Stomach (tissue), 9 donors: ENCODE data around the gene SPACA4. TPM values are rescaled to one million over a fixed set of nuclear protein-coding genes. Genes with fewer than 3 reads are reported as not detected.

Source experiments
- DNase-seq, 2 donors: peaks; one replicate each; pipeline versions ENCODE4 v3.0.0 to v3.0.0-alpha.2; 2013 to 2019
- H3K27ac ChIP-seq, 5 donors: fragments of 200-600 bp in 4 of 5; sonication (generic) in 4 of 5; one replicate each; pipeline ENCODE4 v1.5.1; 2013 to 2019; ENCODE audit warnings: mild to moderate bottlenecking in 1 of 5, moderate library complexity in 1 of 5
- H3K27me3 ChIP-seq, 3 donors: fragments of 200-600 bp; sonication (generic); one replicate each; pipeline ENCODE4 v1.5.1; 2017 to 2019; ENCODE audit warnings: mixed run types in 1 of 3
- H3K36me3 ChIP-seq, 4 donors: fragments of 200-600 bp; sonication (generic); 1 replicate in 3 of 4; 2 replicates in 1 of 4; pipeline ENCODE4 v1.5.1; 2016 to 2019
- H3K4me1 ChIP-seq, 4 donors: fragments of 200-600 bp; sonication (generic); one replicate each; pipeline ENCODE4 v1.5.1; 2016 to 2019
- H3K4me3 ChIP-seq, 4 donors: fragments of 200-600 bp; sonication (generic) in 3 of 4; one replicate each; pipeline ENCODE4 v1.5.1; 2016 to 2019; ENCODE audit warnings: mild to moderate bottlenecking in 1 of 4
- H3K9me3 ChIP-seq, 4 donors: fragments of 200-600 bp; sonication (generic); one replicate each; pipeline ENCODE4 v1.5.1; 2016 to 2019
- EP300 ChIP-seq: sonication (generic); formaldehyde crosslinking; IDR thresholded peaks from one replicate; pipeline ENCODE4 v1.6.1; 2017; ENCODE audit warnings: antibody characterized with exemption
- POLR2A ChIP-seq, 4 donors: fragments of 450-650 bp; IDR thresholded peaks; one replicate each; pipeline ENCODE4 v1.6.1; 2016; ENCODE audit warnings: antibody characterized with exemption in 4 of 4, control low read depth in 2 of 4, mild to moderate bottlenecking in 1 of 4, moderate library complexity in 1 of 4
- POLR2AphosphoS5 ChIP-seq, 3 donors: sonication (generic); formaldehyde crosslinking; IDR thresholded peaks; one replicate each; pipeline ENCODE4 v1.6.1; 2016; ENCODE audit warnings: antibody characterized with exemption in 3 of 3
- WGBS, 5 donors: extraction: QIAGEN DNeasy Blood & Tissue Kit in 3 of 5; methylation state at CpG; one replicate each; pipeline versions ENCODE4 v1.1.5 to v1.1.7; 2013 to 2018; 5-methylcytosine and 5-hydroxymethylcytosine counted together
- intact Hi-C: fragments of 100-400 bp; cut with DNase I; formaldehyde crosslinking; loops from one replicate; pipeline ENCODE4 v1.15.1; 2023; ENCODE audit warnings: low total_unique reads
- polyA plus RNA-seq, 3 donors: library from polyadenylated mRNA; stranded (reverse); fragments of 200-250 nt; gene quantifications; one replicate each; pipeline ENCODE4 v1.2.3, GENCODE V29; 2013
- total RNA-seq, 5 donors: library from RNA; depleted of rRNA; stranded (reverse); fragments of >200 nt; gene quantifications; one replicate each; pipeline versions ENCODE4 v1.1.0 to v1.2.3, GENCODE V29; 2014 to 2016
- TF ChIP-seq, protein P1 (sequence below), 7 experiments: fragments of 450-650 bp in 4 of 7; fragments of 200-600 bp in 3 of 7; sonication (generic) in 3 of 7; IDR thresholded peaks; one replicate each; pipeline ENCODE4 v1.5.1; 2016 to 2019; ENCODE audit warnings: antibody characterized with exemption in 7 of 7, control low read depth in 2 of 7, mild to moderate bottlenecking in 1 of 7
- donor health status: healthy with polysubstance abuse.
- donor health status: Bipolar disorder and iron deficiency.
- donor health status: healthy.

SPACA4 gene
- total and polyA plus RNA-seq, 8 donors: not detected

DNA sequence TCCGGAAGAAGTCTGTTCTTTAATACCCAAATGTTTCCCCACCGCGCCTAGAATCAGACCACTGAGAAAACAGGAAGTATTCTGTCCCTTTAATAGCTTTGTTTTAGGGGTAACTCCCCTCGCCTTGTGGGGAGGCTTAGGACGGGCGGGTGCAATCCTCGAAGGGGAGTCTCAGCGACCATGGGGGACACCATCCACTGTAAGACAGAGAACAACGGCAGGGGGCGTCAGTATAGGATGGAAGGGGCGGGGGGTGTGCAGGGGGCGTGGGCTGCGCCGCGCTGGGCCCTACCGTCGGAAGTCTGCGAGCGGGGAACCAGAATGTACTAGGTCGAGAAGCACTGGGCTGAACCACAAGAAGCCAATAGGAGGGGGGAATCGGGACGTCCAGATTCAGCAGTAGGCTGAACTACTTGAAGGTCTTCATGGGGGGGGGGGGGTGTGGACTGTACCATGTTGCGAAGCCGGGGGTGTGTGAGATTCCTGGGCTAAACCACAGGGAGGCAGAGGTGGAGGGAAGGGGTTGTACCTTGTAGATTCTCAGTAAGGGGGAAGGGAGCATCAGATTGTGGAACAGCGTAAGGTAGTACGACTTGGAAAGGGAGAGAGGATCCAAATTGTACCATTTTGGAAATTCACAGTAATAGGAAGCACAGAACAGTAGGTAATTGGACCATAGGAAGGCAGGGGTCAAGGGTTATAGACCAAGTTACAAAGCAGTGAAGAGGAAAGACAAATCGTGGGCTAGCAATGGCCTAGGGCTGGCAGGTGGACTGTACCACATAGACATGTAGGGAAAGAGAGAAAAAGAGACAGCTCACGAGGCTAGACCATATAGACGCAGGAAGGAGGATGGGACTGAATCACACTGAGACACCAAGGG lies 31.6 kb downstream of the SPACA4 start:
- DNase-seq: peak; percentile 83 to 97
- Histone ChIP-seq H3K27me3 (no peaks in the 10 kb centered on the region), H3K36me3 (no peaks in the 10 kb centered on the region), H3K4me1 (peaks cover 43 to 67% (median 55%) of the 10 kb centered on the region in 4 donors), H3K27ac (peak overlapping the region; percentile 90 to 98 (median 96)), H3K9me3 (no peaks in the 10 kb centered on the region), H3K4me3 (peak overlapping the region; percentile 62 to 81 (median 76))
- TF ChIP-seq EP300: no peak
- peak; percentile 27 to 78 (median 59) for TF ChIP-seq POLR2AphosphoS5 (IDR thresholded peaks at IDR 0.05)
- TF ChIP-seq POLR2A (IDR thresholded peaks at IDR 0.05): peak in 2 of 4 donors; percentile 20 to 35
- TF ChIP-seq, protein P1, sequence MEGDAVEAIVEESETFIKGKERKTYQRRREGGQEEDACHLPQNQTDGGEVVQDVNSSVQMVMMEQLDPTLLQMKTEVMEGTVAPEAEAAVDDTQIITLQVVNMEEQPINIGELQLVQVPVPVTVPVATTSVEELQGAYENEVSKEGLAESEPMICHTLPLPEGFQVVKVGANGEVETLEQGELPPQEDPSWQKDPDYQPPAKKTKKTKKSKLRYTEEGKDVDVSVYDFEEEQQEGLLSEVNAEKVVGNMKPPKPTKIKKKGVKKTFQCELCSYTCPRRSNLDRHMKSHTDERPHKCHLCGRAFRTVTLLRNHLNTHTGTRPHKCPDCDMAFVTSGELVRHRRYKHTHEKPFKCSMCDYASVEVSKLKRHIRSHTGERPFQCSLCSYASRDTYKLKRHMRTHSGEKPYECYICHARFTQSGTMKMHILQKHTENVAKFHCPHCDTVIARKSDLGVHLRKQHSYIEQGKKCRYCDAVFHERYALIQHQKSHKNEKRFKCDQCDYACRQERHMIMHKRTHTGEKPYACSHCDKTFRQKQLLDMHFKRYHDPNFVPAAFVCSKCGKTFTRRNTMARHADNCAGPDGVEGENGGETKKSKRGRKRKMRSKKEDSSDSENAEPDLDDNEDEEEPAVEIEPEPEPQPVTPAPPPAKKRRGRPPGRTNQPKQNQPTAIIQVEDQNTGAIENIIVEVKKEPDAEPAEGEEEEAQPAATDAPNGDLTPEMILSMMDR (IDR thresholded peaks at IDR 0.05): peak in 1 of 7 experiments; percentile 0
- intact Hi-C loops: no loop called here
- 6 to 9% (median 9%) methylated on average over 29 of the region's 29 CpGs for WGBS, 5 donors

DNA sequence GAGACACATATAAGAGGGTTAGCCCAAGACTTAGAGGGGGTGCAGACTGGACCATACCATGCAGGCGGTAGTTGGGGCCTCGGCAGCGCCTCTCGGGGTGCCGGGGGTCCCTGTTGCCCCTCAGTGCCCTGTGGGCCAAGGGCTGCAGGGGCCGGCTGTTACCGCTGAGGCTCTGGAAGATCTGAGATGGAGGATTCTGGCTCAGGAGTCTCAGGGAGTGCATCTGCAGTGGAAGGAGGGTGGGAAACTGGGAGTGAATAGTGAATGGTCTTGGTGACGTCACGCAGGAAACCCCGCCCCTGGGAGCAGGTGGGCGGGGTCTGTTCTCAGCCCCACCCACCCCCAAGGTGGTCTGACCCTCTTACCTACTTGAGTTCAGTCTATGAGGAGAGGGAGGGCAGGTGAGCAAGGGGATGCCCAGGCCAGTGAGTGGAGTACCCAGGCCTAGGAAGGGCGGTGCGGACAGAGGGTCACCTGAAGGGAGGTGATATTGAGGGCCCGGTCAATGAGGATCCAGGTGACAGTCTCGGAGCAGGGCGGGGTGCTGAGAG lies 32.4 kb downstream of the SPACA4 start:
- DNase-seq: peak in 1 of 2 donors; percentile 64

GRCh38 chr19:48639483-48640375 lies 33.2 kb downstream of the SPACA4 start:
- intact Hi-C loops: loop anchor here (10.0 kb wide), 1 partner anchor 105 kb away; the partner anchor contains the start of genes IZUMO1 and RASIP1
- peak overlapping the region in 1 of 4 donors; percentile 4 for H3K4me3 ChIP-seq

More for the DNA sequence above, 32.4 kb downstream of the SPACA4 start:
- intact Hi-C loops: no loop called here
- TF ChIP-seq, protein P1 (IDR thresholded peaks at IDR 0.05): no peak
- TF ChIP-seq POLR2AphosphoS5 (IDR thresholded peaks at IDR 0.05) (no peak), EP300 (no peak), POLR2A (IDR thresholded peaks at IDR 0.05) (no peak)
- 73 to 78% (median 76%) methylated on average over 16 of the region's 16 CpGs for WGBS, 5 donors
- Histone ChIP-seq H3K9me3 (no peaks in the 10 kb centered on the region), H3K27me3 (no peaks in the 10 kb centered on the region), H3K36me3 (no peaks in the 10 kb centered on the region), H3K4me3 (peak overlapping the region in 1 of 4 donors; percentile 62), H3K27ac (peak overlapping the region; percentile 90 to 98 (median 96)), H3K4me1 (peaks cover 36 to 59% (median 48%) of the 10 kb centered on the region in 4 donors)

More at GRCh38 chr19:48639483-48640375, 33.2 kb downstream of the SPACA4 start:
- no peak for TF ChIP-seq POLR2A (IDR thresholded peaks at IDR 0.05)
- TF ChIP-seq EP300: no peak
- no peak for TF ChIP-seq POLR2AphosphoS5 (IDR thresholded peaks at IDR 0.05)
- TF ChIP-seq, protein P1 (IDR thresholded peaks at IDR 0.05): no peak
- WGBS, 5 donors: 53 to 60% (median 57%) methylated on average over 28 to 33 of the region's 33 CpGs
- Histone ChIP-seq H3K27ac (peak overlapping the region; percentile 21 to 98 (median 93)), H3K9me3 (no peaks in the 10 kb centered on the region), H3K4me1 (peaks cover 35 to 57% (median 47%) of the 10 kb centered on the region in 4 donors), H3K36me3 (no peaks in the 10 kb centered on the region), H3K27me3 (no peaks in the 10 kb centered on the region)
- peak in 1 of 2 donors; percentile 44 for DNase-seq
